GM21529 (cell line): ENCODE results near the gene ID4.
"Not testable (repeated sequence)": the region's sequence is repeated elsewhere in the genome, so short reads cannot be mapped to it uniquely, and the experiment has no call there.

Experiments
- ATAC-seq: cut with Tn5 transposase; IDR thresholded peaks from one replicate; pipeline ENCODE4 v1.9.1; 2021; ENCODE audit not compliant: unreplicated experiment

The ID4 gene

DNA sequence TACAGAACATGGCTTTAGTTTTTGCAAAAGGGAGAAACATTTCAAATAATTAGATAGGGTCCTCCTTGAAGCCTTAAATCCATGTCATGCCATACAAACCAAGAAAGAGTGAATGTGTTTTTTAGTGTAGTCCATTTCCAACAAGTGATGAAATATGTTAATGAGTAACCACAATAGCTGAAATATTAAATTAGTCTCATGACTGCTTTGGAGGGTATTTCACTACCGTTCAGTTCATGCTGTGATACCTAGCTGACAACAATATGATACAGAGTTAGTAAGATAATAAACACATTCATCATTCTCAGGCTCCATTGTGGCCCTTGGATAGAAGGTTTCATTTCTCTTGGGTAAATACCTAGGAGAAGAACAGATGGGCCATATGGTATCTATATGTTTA, 5.8 kb upstream of the ID4 start:
- ATAC-seq, result no peak

DNA sequence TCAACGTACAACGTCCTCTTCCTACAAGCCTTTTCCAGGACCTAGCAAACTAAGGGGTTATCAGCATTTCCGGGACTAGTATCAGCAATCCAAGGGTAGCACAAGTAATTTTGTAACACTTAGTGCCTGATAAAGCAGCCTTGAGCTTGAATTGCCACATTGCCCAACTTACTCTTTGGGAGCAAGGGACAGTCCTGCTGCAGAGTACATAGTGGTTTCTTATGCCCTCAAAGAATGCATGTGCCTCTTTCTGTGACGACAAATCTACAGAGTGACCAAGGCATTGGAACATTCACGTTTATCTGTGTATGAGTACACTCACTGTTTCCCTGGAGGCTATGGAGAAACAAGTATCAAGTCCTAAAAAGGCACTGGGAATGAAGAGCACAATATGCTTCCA, 3.2 kb upstream of the ID4 start:
- ATAC-seq, result no peak

GRCh38 chr6:19834858-19835257, 2.3 kb upstream of the ID4 start:
- no peak for ATAC-seq

DNA sequence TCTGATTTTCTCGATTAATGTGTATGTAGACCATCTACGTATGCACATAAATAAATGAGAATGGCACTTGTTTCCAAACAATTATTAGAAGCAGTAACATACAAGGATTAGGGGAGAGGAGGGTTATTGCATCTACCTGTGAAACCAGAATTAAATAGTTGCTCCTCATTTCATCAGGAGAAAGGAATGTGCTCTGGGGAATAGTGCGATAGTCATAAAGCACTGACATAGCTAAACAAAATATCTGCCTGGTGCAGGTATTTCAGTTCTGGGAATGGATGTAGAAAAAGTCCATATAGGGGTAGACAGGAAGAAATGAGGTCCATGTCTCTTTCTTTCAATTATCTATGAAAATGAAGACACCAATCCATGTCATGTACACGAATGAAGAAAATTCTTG, 1.6 kb upstream of the ID4 start:
- ATAC-seq, result no peak

DNA sequence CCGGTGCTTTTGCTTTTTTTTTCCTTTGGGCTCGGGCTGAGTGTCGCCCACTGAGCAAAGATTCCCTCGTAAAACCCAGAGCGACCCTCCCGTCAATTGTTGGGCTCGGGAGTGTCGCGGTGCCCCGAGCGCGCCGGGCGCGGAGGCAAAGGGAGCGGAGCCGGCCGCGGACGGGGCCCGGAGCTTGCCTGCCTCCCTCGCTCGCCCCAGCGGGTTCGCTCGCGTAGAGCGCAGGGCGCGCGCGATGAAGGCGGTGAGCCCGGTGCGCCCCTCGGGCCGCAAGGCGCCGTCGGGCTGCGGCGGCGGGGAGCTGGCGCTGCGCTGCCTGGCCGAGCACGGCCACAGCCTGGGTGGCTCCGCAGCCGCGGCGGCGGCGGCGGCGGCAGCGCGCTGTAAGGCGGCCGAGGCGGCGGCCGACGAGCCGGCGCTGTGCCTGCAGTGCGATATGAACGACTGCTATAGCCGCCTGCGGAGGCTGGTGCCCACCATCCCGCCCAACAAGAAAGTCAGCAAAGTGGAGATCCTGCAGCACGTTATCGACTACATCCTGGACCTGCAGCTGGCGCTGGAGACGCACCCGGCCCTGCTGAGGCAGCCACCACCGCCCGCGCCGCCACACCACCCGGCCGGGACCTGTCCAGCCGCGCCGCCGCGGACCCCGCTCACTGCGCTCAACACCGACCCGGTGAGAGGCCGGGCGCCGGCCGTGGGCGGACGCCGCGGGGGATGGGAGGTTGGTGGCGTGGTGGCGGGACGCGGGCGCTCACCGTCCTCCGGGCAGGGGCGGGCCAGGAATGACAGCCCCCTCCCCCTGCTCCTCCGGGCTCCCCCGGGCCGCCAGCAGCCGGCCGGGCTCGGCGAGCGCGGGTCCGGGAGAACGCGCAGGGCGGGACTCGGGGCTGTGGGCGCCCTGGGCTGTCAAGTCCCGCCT, 606 bp downstream of the ID4 start:
- ATAC-seq, result no peak

DNA sequence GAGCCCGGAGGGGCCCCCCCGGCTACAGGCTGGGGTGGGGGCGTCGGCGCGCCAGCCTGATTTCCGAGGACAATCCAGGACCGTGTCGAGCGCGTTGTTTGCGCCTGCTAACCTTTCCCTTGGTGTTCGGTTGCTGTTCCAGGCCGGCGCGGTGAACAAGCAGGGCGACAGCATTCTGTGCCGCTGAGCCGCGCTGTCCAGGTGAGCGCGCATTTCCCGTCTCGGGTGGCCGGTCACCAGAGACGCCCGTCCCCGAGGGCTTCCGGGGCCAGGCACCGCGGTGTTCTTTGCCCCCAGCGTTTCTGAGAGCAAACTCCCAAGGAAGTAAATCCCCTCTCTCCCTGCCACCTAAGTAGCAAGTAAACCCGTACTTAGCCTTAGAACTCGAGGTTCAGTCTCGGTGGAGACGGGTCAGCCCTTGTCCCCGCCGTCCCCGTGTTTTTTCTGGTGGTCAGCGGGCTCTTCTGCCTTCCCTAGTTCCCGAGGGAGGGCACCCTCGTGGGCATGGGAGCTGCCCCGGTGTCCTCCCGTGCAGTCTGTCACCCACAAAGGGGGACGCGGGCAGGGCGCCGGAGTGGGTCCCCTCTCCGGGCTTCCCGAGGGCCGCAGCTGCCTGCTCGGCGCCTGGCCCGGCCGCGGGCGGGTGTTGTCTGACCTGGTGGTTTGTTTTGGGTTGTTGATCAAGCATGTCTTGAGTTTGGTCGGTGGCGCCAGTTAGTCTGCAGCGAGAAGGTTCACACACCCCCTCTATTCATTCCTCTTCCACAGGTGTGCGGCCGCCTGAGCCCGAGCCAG, 1.5 kb downstream of the ID4 start:
- no peak for ATAC-seq

GRCh38 chr6:19839237-19839546, 2.0 kb downstream of the ID4 start:
- ATAC-seq, result no peak

DNA sequence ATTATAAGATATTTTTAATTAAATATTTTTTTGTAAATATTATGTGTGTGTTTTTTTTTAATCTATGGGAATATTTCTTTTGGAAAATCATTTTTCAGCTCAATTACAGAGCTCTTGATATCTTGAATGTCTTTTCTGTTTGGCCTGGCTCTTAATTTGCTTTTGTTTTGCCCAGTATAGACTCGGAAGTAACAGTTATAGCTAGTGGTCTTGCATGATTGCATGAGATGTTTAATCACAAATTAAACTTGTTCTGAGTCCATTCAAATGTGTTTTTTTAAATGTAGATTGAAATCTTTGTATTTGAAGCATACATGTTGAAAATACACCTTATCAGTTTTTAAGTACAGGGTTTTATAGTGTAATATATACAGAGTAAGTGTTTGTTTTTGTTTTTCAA, 2.6 kb downstream of the ID4 start:
- ATAC-seq, result no peak

DNA sequence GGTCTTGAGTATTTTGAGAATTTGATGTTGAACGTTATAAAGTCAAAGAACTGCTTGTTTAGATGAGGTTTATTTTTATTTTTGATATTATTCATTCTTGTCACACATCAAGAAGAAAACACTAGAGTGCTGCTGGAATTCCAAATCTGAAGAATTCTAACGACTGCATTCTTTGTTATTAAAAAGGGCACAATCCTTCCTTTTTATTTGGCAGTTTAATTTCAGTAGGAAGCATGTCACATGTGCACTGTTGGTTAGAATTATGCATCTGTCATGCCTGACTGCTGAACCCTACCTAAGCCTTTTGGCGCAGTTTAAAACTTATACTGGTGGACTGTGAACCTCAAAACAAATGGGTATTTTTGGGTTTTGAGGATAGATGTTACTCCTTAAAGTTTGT, 4.0 kb downstream of the ID4 start:
- ATAC-seq, result no peak

DNA sequence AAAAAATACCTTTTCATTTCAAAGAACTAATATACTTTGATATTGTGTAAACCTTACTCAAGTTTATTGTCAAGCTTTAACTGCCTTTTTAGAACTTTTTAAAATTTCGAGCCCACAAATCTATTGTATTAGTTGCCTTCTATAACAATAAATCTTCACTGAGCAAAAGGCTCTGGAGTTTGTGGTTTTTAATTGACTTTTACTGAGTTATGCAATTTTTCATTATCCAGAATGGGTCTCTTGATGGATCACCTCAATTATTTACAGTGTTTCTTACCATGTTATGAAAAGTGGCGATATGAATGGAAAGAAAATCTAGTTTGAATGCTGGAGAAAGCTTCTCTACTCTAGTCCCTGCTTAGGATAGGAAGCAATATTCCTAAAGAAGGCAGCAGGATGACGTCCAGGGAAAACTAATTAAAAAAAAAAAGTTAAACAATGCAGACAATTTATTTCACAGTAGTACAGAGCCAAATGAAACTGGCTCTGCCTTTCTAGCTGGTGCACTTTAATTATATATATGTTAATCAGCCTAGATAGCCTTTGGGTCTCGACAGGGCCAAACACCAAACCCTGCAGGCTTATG, 5.0 kb downstream of the ID4 start:
- ATAC-seq, result no peak

DNA sequence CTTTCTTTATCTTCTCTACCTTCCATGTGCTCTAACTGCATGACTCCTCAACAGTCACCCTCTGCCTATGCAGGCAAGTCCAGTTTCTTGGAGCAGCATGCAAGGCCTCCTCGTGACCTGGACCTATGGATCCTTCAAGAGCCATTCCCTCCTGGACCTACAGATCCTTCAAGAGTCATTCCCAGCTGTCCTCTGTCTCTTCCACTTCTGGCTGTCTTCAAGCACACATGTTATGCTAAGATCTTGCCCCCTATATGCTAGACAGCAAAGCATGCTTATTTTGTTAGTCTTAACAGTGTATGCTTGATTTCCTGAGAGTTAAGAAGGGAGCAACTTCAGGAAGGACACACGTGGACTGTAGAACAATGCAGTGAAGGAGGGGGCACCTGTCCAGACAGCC, 7.5 kb downstream of the ID4 start:
- ATAC-seq, result no peak

GRCh38 chr6:19845266-19846041, 8.3 kb downstream of the ID4 start:
- ATAC-seq, result no peak

DNA sequence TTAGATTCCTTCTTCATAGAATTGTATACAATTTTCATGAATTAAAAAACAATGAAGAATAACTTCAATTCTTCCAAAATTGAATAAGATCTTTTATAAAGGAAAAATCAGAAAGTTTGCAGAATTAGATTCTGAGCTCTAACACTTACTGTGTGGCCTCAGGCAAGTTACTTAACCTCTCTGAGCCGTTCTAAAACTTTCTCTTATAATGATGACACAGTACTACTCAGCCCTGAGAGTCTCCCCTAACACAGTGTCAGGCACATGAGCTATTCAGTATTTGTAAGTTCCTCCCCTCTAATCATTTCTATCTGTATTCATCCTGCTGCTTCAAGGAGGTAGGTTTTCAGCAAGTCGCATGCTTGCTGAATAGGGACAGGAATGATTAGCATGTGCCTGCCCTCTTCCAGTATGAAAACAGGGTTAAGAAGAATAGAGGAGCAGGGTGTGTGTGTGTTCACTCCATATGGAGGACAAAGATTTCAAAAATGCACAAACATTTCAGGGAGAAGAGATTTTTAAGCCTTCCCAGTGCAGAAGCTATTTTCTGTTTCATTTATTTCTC, 11.4 kb downstream of the ID4 start:
- no peak for ATAC-seq

GRCh38 chr6:19849196-19849595, 12.0 kb downstream of the ID4 start:
- ATAC-seq, result no peak

GRCh38 chr6:19849755-19850154, 12.6 kb downstream of the ID4 start:
- ATAC-seq, result no peak

- ATAC-seq, result no peak
These were observed 14.3 kb downstream of the ID4 start for GRCh38 chr6:19851241-19852089.

DNA sequence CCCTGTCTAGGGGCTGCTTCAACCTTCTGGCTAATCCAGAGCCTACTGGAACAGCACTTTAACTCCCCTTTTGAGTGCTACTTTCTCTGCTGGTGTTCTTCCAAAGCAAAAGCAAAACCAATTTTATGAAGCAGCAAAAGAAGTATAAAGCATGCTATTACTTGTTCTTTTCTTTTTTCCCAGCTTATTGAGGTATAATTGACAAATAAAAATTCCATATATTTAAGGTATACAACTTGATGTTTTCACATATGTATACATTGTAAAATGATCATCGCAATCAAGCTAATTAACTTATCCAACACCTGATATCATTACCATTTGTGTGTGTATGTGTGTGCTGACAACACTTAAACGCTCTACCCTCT, 14.9 kb downstream of the ID4 start:
- ATAC-seq, result no peak

DNA sequence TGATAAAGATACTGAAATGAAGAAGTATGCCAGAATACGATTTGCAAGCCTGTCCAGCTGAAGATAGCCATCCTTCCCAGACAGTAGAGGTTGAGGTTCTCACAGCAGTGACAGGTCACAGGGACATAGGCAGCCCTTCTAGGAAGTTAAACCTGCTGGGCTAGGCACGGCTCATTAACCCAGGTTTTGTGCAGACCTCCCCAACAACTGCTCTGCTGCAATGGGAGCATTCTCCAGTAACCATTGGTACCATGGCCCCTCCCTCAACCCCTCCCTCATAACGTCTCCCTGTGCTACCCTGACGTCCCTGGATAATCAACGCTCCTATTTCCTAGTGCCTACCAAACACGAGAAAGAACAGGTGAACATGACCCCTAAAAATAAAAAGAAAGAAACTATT, 15.8 kb downstream of the ID4 start:
- no peak for ATAC-seq

GRCh38 chr6:19854421-19855015, 17.3 kb downstream of the ID4 start:
- not testable (repeated sequence) for ATAC-seq

DNA sequence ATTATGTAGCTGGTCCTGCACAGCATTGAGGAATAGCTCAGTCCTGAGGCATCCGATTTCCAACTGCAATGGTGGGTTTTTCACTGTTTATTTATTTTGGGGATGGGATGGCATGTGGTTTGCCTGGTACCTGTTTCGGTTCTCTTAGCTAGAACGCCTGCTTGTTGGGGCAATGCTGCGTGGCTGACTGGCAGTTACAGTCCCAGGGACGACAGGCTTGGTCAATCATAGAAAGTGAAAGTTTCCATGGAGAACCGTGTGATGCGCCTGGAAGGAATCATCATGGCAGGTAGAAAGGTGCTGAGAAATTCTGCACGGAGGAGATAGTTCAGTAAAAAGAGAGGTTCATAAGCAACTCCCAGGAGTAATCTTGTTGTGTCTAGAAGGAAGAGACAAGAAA, 18.4 kb downstream of the ID4 start:
- ATAC-seq, result no peak
